Natural killer cell (primary cell): ENCODE results near the gene ALCAM. TPM values are rescaled to one million over a fixed set of nuclear protein-coding genes. Genes with fewer than 3 reads are reported as not detected.

Source experiments
- ATAC-seq, 3 donors: fragments of 150-1000 bp in 2 of 3; fragments of 200-7000 bp in 1 of 3; cut with Tn5 transposase; 1 replicate in 1 of 3; 2 replicates in 2 of 3; pipeline ENCODE4 v1.10.0; 2021; ENCODE audit warnings: mild to moderate bottlenecking in 2 of 3, moderate library complexity in 2 of 3
- DNase-seq, 2 donors: peaks; one replicate each; pipeline versions ENCODE4 v3.0.0 to v3.0.0-alpha.2; 2013 to 2021; ENCODE audit warnings: mixed read lengths in 1 of 2
- H3K27ac ChIP-seq: one replicate; pipeline ENCODE4 v1.5.1; 2013; ENCODE audit warnings: mild to moderate bottlenecking, low read length
- H3K27me3 ChIP-seq: one replicate; pipeline ENCODE4 v1.6.1; 2013; ENCODE audit warnings: low read length; ENCODE audit not compliant: control insufficient read depth, insufficient read depth
- H3K36me3 ChIP-seq: one replicate; pipeline ENCODE4 v1.6.1; 2013; ENCODE audit warnings: low read length; ENCODE audit not compliant: control insufficient read depth, insufficient read depth
- H3K4me1 ChIP-seq: one replicate; pipeline ENCODE4 v1.6.1; 2013; ENCODE audit warnings: low read length; ENCODE audit not compliant: control insufficient read depth, insufficient read depth
- H3K4me3 ChIP-seq: one replicate; pipeline ENCODE4 v1.5.1; 2013; ENCODE audit warnings: low read length
- H3K9me3 ChIP-seq: one replicate; pipeline ENCODE4 v1.6.1; 2013; ENCODE audit warnings: low read length; ENCODE audit not compliant: control insufficient read depth, insufficient read depth
- H3K27ac Mint-ChIP-seq, 2 donors: one replicate each; pipeline ENCODE4 v1.8.0; 2022; ENCODE audit warnings: mild to moderate bottlenecking in 2 of 2, mixed read lengths in 2 of 2, moderate library complexity in 1 of 2
- H3K27me3 Mint-ChIP-seq, 2 donors: one replicate each; pipeline ENCODE4 v1.8.0; 2022; ENCODE audit warnings: low read depth in 2 of 2, mixed read lengths in 2 of 2
- H3K36me3 Mint-ChIP-seq: one replicate; pipeline ENCODE4 v1.8.0; 2022; ENCODE audit warnings: mixed read lengths
- H3K4me1 Mint-ChIP-seq, 2 donors: one replicate each; pipeline ENCODE4 v1.8.0; 2022; ENCODE audit warnings: mixed read lengths in 2 of 2
- H3K4me3 Mint-ChIP-seq: one replicate; pipeline ENCODE4 v1.8.0; 2022; ENCODE audit warnings: mild to moderate bottlenecking, moderate library complexity, mixed read lengths
- H3K9me3 Mint-ChIP-seq, 2 donors: one replicate each; pipeline ENCODE4 v1.8.0; 2022; ENCODE audit warnings: mixed read lengths in 2 of 2
- WGBS: methylation state at CpG from one replicate; pipeline ENCODE4 v1.1.7; 2013; ENCODE audit warnings: missing lambda C conversion rate; ENCODE audit not compliant: insufficient coverage; 5-methylcytosine and 5-hydroxymethylcytosine counted together
- intact Hi-C: fragments of 100-400 bp; cut with micrococcal nuclease; formaldehyde crosslinking; loops from one replicate; pipeline ENCODE4 v1.14.2; 2022
- total RNA-seq, 4 donors: library from RNA; stranded (reverse); fragments of 120-200 nt in 1 of 4; gene quantifications; one replicate each; pipeline versions ENCODE4 v1.2.3 to v1.2.4, GENCODE V29; 2013 to 2022
- TF ChIP-seq, protein P1 (sequence below): fragments of 200-600 bp; IDR thresholded peaks from one replicate; pipeline ENCODE4 v1.8.0; 2022; ENCODE audit warnings: antibody characterized with exemption

Gene ALCAM
- total RNA-seq, 3 donors from 2014 or later (not counting 1 experiment from before 2014, with no cell fraction given), result 1.5 to 3.0 (median 1.5) TPM

GRCh38 chr3:105362021-105362665 lies 4.6 kb upstream of the ALCAM start:
- WGBS, result no CpG with 5 or more reads among the region's 1 CpG
- no peaks in the 10 kb centered on the region for H3K9me3 ChIP-seq
- H3K4me1 Mint-ChIP-seq, result peaks cover 16 to 20% of the 10 kb centered on the region in 2 donors
- H3K27me3 ChIP-seq, result peaks cover 3% of the 10 kb centered on the region
- intact Hi-C loops, result no loop called here
- H3K27me3 Mint-ChIP-seq, result peaks cover 20 to 24% of the 10 kb centered on the region in 2 donors
- no peak for ATAC-seq
- no peaks in the 10 kb centered on the region for H3K36me3 ChIP-seq
- no peak overlapping the region for H3K27ac ChIP-seq
- H3K4me3 ChIP-seq, result no peak overlapping the region
- H3K36me3 Mint-ChIP-seq, result no peaks in the 10 kb centered on the region
- TF ChIP-seq, protein P1, sequence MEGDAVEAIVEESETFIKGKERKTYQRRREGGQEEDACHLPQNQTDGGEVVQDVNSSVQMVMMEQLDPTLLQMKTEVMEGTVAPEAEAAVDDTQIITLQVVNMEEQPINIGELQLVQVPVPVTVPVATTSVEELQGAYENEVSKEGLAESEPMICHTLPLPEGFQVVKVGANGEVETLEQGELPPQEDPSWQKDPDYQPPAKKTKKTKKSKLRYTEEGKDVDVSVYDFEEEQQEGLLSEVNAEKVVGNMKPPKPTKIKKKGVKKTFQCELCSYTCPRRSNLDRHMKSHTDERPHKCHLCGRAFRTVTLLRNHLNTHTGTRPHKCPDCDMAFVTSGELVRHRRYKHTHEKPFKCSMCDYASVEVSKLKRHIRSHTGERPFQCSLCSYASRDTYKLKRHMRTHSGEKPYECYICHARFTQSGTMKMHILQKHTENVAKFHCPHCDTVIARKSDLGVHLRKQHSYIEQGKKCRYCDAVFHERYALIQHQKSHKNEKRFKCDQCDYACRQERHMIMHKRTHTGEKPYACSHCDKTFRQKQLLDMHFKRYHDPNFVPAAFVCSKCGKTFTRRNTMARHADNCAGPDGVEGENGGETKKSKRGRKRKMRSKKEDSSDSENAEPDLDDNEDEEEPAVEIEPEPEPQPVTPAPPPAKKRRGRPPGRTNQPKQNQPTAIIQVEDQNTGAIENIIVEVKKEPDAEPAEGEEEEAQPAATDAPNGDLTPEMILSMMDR, result no peak
- peaks cover 16% of the 10 kb centered on the region for H3K4me1 ChIP-seq
- H3K27ac Mint-ChIP-seq, result no peak overlapping the region
- H3K4me3 Mint-ChIP-seq, result no peak overlapping the region
- no peaks in the 10 kb centered on the region for H3K9me3 Mint-ChIP-seq
- DNase-seq, result no peak

GRCh38 chr3:105364128-105364527 lies 2.6 kb upstream of the ALCAM start:
- DNase-seq, result no peak
- Mint-ChIP-seq H3K4me1 (peaks cover 35 to 37% of the 10 kb centered on the region in 2 donors), H3K36me3 (no peaks in the 10 kb centered on the region), H3K27ac (no peak overlapping the region), H3K27me3 (peaks cover 28 to 30% of the 10 kb centered on the region in 2 donors), H3K4me3 (no peak overlapping the region), H3K9me3 (no peaks in the 10 kb centered on the region)
- intact Hi-C loops, result no loop called here
- no peak overlapping the region for H3K4me3 ChIP-seq
- H3K27me3 ChIP-seq, result peaks cover 3% of the 10 kb centered on the region
- peaks cover 36% of the 10 kb centered on the region for H3K4me1 ChIP-seq
- TF ChIP-seq, protein P1, result no peak
- no peaks in the 10 kb centered on the region for H3K9me3 ChIP-seq
- no peak for ATAC-seq
- no peak overlapping the region for H3K27ac ChIP-seq
- WGBS, result 88% methylated on average over 2 of the region's 4 CpGs
- H3K36me3 ChIP-seq, result no peaks in the 10 kb centered on the region

GRCh38 chr3:105365081-105365390 lies 1.7 kb upstream of the ALCAM start:
- Mint-ChIP-seq H3K36me3 (no peaks in the 10 kb centered on the region), H3K27me3 (peaks cover 28 to 30% of the 10 kb centered on the region in 2 donors), H3K9me3 (no peaks in the 10 kb centered on the region), H3K4me3 (peak overlapping the region; percentile 52), H3K27ac (no peak overlapping the region), H3K4me1 (peaks cover 43 to 45% of the 10 kb centered on the region in 2 donors)
- Histone ChIP-seq H3K36me3 (no peaks in the 10 kb centered on the region), H3K4me3 (no peak overlapping the region), H3K27ac (no peak overlapping the region), H3K9me3 (no peaks in the 10 kb centered on the region), H3K4me1 (peaks cover 40% of the 10 kb centered on the region), H3K27me3 (peaks cover 3% of the 10 kb centered on the region)
- TF ChIP-seq, protein P1, result no peak
- ATAC-seq (no peak), DNase-seq (no peak)
- 67% methylated on average over 1 of the region's 5 CpGs for WGBS
- intact Hi-C loops, result no loop called here
